Measurements from ENCODE around the gene U2AF2.

Gene U2AF2

DNA sequence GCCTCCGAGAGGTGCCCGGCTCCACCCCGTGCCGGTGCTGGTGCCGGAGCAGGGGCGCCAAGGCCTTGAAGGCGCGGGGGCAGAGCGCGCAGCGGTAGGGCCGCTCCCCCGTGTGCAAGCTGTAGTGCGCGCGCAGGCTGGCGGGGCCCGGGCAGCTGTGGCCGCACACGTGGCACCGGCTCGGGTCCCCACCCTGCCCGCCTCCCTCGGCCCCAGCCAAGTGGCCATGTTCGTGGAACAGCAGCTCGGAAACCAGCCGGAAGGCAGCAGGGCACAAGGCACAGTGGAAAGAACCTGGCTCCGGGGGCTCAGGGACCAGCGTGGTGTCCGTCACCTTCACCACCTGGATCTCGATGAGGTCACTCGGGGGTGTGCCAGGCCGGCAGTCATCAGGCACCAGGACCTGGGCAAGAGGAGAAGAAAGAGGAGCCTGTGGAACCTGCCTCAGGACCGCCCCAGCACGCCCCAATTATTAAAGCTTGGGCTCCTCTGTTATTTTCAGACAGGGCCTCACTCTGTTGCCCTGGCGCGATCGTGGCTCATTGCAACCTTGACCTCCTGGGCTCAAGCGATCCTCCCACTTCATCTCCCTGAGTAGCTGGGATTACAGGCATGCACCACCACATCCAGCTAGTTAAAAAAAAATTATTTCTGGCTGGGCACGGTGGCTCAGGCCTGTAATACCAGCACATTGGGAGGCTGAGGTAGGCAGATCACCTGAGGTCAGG is 32.4 kb upstream of the U2AF2 start:
- DNase-seq: no peak

DNA sequence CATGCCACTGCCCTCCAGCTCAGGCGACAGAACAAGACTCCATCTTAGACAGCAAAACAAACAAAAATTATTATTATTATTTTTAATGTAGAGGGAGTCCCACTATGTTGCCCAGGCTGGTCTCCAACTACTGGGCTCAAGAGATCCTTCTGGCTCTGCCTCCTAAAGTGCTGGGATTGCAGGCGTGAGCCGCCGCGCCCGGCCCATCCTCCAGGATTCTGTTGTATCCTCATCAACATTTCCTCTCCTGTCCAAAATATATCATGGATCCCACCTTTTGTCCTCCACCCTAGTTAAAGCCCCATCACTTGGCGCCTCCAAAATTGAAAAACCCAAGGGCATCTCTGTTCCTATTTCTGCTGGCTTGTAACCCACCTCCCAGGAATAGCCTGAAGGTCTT is 31.7 kb upstream of the U2AF2 start:
- no peak for DNase-seq

- no peak for DNase-seq
Measured at GRCh38 chr19:55623561-55623960, 31.3 kb upstream of the U2AF2 start.

GRCh38 chr19:55624109-55625003 is 30.5 kb upstream of the U2AF2 start, which contains the start of gene ZNF784:
TSS of gene ZNF784 (minus strand) at chr19:55624566. CDS start at chr19:55624561, 5 bp downstream.
- DNase-seq: peak; percentile 88 to 91

DNA sequence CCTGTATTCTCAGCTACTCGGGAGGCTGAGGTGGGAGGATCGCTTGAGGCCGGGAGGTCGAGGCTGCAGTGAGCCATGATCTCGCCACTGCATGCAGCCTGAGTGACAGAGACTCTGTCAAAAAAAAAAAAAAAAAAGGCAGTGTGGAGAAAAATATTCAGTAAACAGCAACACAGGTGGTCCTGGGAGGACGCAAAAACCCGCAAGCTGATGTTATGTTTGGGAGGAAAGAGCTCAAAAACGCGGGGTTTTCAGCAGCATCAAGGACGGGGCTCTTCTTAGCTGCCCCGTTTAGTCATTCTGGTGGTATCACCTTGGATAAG is 29.9 kb upstream of the U2AF2 start:
- no peak for DNase-seq

- DNase-seq: no peak
Measured at GRCh38 chr19:55626350-55626749, 28.5 kb upstream of the U2AF2 start.

DNA sequence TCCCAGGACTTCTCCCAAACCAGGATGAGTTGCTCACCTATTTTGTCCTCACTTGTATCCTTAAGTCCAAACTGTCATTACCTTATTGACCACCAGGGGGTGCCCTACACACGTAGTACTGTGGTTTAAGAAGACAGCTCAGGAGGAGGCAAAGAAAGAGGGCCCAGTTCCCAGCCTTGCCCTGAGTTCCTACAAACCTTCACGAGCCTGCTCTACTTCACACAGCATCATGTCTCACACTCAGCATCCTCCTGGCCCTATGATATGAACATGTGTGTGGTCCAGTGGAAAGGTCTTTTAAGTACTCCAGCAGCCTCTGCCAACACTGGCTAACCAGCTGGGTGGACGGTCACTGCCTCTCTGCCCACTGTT is 22.4 kb upstream of the U2AF2 start:
- peak; percentile 65 to 90 for DNase-seq

GRCh38 chr19:55633861-55634260 is 21.0 kb upstream of the U2AF2 start:
- no peak for DNase-seq

- no peak for DNase-seq
Measured at GRCh38 chr19:55635334-55635717, 19.5 kb upstream of the U2AF2 start.

- DNase-seq: no peak
Measured at GRCh38 chr19:55635856-55636440, 18.9 kb upstream of the U2AF2 start.

GRCh38 chr19:55636723-55637122 is 18.1 kb upstream of the U2AF2 start:
- DNase-seq: no peak

DNA sequence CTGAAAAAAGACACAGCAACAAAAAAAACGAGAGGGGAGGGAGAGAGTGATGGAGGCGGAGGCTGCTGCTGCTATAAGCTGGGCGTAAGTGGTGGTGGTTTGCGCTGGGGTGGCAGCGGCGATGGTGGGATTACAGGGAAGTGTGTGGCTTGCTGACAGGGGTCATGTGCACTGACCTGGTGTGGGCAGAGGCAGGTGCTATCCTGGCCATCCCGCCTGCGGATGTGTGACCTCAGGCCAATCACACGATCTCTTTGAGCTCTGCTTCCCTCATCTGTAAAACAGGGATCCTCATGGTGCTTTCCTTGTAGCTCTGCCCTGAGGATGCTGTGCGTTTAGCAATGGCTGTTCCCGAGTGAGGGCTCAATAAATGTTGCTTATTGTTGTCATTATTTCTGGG is 17.3 kb upstream of the U2AF2 start:
- no peak for DNase-seq

DNA sequence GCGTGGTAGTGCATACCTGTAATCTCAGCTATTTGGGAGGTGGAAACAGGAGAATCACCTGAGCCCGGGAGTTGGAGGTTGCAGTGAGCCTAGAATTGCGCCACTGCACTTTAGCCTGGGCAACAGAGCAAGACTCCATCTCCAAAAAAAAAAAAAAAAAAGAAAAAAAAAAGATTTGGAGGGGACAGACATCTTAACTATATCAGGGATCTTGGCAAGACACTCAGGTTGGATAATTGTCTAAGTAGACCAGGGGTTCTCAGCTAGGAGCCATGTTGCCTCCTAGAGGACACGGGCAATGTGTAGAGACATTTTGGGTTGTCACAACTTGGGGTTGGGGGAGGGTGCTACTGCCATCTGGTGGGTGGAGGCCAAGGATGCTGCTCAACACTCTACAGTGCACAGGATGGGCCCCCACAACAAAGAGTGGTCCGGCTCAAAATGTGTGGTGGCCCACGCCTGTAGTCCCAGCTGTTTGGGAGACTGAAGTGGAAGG is 15.9 kb upstream of the U2AF2 start:
- DNase-seq: no peak

- DNase-seq: peak in 1 of 2 donors; percentile 51
Measured at GRCh38 chr19:55640043-55640576, 14.7 kb upstream of the U2AF2 start.

GRCh38 chr19:55640577-55641425 is 14.0 kb upstream of the U2AF2 start, which contains the start of gene ZNF580:
TSS of gene ZNF580 (plus strand) at chr19:55641002. CDS start at chr19:55642509, 1,507 bp downstream.
- DNase-seq: peak in 1 of 2 donors; percentile 81

DNA sequence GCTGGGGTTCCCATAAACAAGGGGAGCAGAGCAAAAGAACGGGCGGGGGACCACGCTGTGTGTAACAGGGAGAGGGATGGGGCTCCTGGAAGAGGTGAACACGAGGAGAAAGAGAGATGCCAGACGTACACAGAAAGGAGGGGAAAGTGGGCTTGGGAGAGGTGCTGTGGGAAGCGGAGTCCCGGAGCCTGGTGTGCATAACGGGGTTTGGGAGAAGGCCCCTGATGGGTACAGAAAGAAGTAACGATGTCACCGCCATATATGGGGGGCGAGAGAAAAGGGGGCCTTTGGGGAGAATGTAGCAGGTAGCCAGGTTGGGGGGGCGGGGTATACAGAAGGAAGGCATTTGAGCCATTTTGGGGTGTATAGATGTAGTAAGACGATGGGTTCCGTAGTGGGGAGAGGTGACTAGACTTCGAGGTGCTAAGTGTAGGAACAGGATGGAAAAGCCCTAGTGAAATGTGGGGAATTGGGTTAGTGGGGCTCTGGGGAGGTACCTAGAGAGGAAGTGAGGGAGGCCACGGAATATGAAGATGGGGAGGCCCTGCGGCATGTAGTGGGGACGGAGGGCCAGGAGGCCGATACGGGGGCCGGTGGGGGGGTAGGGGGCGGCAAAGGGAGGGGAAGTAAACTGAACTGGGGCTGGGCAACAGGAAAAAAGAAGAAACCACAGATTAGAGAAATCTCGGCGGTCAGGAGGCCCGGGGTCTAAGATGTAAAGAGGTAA is 13.2 kb upstream of the U2AF2 start:
- no peak for DNase-seq

DNA sequence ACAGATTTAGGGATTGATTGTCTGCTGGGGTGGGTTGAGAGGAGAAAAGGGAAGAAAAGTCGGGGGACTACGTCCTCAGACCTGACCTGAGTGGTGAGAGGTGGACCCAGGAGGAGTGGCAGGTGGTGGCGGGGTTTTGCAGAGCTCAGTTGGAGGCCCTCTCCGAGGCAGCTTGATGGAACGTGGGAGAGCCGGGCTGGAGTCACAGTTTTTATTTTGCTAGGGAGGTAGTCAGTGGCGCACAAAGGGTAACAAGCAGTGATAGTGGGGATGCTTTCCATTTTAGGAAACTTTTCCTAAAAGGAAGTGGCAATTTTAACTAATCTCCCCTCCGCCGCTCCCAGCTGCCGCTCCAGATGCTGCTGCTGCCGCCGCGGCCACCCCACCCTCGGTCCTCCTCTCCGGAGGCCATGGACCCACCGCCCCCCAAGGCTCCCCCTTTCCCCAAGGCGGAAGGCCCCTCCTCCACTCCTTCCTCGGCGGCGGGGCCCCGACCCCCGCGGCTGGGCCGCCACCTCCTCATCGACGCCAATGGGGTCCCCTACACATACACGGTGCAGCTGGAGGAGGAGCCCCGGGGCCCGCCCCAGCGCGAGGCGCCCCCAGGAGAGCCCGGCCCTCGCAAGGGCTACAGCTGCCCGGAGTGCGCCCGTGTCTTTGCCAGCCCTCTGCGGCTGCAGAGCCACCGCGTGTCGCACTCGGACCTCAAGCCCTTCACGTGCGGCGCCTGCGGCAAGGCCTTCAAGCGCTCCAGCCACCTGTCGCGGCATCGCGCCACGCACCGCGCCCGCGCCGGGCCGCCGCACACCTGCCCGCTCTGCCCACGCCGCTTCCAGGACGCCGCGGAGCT is 12.5 kb upstream of the U2AF2 start:
- peak in 1 of 2 donors; percentile 18 for DNase-seq

DNA sequence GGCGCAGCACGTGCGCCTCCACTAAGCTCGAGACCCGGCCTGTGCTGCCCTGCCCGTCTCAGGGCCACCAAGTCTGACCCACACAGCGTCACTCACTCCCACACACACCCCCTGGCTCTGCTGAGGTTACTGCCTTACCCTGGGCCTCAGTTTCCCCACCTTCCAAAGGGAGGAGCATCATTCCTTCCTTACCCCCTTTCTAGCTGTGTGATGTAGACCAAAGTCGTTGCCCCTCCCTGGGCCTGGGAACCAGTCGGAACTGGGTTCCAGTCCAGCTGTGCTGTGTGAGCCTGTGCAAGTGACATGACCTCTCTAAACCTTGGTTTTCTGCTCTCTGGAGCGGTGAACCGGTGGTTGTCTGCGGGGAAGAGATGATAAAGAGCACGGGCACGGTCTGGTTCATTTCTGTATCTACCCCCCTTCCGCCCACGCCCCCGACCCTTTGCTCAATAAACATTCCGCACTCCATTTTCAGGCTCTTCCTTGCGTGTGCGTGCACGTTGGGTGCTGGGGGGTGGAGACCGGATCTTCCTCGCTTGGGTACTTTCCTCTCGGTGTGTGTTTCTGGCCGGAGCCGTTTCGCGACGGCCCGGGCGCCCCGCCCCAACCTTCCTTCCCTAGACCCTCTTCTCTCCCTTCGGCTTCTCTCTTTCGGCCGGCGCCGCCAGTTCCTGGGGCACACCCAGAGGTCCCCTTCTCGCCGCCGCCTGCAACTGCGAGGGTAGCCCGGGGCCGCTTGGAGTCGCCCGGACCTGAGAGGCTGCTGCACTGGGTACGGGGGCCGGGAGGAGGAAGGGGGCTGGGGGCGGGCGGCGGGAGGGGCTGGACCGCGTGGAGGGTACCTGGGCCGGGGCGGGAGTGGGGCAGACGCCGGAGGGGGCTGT is 11.6 kb upstream of the U2AF2 start, which contains the start of gene ZNF581:
Gene ZNF581 (plus strand): TSS at position 647 of the 884 bp plus-strand sequence. CDS start 923 bp downstream, outside the sequence.
- peak; percentile 64 to 66 for DNase-seq

DNA sequence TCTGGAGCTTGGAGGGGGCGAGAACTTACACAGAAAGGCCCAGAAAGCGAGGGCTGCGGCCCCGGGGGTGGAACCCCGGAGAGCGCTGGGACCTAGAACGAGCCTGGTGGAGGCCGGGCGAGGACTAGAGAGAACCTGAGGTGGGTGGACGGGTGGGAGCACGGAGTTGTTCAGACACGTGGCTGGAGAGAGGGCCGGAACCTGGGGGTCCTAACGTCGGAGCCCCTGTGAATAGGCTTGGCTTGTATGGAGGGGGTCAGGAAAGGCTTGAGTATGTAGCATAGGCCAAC is 11.0 kb upstream of the U2AF2 start:
- no peak for DNase-seq

Data from hippocampal formation (tissue), 2 donors.